ENCODE data around the gene NLN.
"Not testable (repeated sequence)": the region's sequence is repeated elsewhere in the genome, so short reads cannot be mapped to it uniquely, and the experiment has no call there.

NLN gene

GRCh38 chr5:65766781-65767180, 44.8 kb downstream of the NLN start:
- Histone ChIP-seq H3K36me3 (no peaks in the 10 kb centered on the region), H3K27ac (no peak overlapping the region), H3K4me3 (ENCODE audit: low read depth in 1 of 2, low read length in 1 of 2) (no peak overlapping the region), H3K4me1 (ENCODE audit: control insufficient read depth in 1 of 2, insufficient read depth in 1 of 2, low read depth in 1 of 2, low read length in 1 of 2) (no peaks in the 10 kb centered on the region), H3K9me3 (no peaks in the 10 kb centered on the region), H3K27me3 (no peaks in the 10 kb centered on the region)
- TF ChIP-seq CTCF (IDR thresholded peaks at IDR 0.05), result no peak

DNA sequence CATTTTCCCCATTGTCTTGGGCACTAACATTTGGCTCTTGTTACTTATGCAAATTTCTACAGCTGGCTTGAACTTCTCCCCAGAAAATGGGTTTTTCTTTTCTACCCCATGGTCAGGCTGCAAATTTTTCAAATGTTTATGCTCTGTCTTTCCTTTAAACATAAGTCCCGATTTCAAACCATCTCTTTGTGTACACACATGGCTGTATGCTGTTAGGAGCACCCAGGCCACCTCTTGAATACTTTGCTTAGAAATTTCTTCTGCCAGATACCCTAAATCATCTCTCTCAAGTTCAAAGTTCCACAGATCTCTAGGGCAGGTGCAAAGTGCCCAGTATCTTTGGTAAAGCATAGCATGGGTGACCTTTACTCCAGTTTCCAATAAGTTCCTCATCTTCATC, 45.6 kb downstream of the NLN start:
- Histone ChIP-seq H3K4me3 (ENCODE audit: low read depth in 1 of 2, low read length in 1 of 2) (no peak overlapping the region), H3K27ac (no peak overlapping the region), H3K4me1 (ENCODE audit: control insufficient read depth in 1 of 2, insufficient read depth in 1 of 2, low read depth in 1 of 2, low read length in 1 of 2) (no peaks in the 10 kb centered on the region), H3K36me3 (no peaks in the 10 kb centered on the region), H3K9me3 (no peaks in the 10 kb centered on the region), H3K27me3 (no peaks in the 10 kb centered on the region)
- no peak for TF ChIP-seq CTCF (IDR thresholded peaks at IDR 0.05)

- no peaks in the 10 kb centered on the region for H3K9me3 ChIP-seq
- H3K4me3 ChIP-seq (ENCODE audit: low read depth in 1 of 2, low read length in 1 of 2), result no peak overlapping the region
- H3K36me3 ChIP-seq, result no peaks in the 10 kb centered on the region
- no peak for TF ChIP-seq CTCF (IDR thresholded peaks at IDR 0.05)
- no peak overlapping the region for H3K27ac ChIP-seq
- H3K4me1 ChIP-seq (ENCODE audit: control insufficient read depth in 1 of 2, insufficient read depth in 1 of 2, low read depth in 1 of 2, low read length in 1 of 2), result no peaks in the 10 kb centered on the region
- H3K27me3 ChIP-seq, result no peaks in the 10 kb centered on the region
Observed at GRCh38 chr5:65768723-65769346, 46.8 kb downstream of the NLN start.

DNA sequence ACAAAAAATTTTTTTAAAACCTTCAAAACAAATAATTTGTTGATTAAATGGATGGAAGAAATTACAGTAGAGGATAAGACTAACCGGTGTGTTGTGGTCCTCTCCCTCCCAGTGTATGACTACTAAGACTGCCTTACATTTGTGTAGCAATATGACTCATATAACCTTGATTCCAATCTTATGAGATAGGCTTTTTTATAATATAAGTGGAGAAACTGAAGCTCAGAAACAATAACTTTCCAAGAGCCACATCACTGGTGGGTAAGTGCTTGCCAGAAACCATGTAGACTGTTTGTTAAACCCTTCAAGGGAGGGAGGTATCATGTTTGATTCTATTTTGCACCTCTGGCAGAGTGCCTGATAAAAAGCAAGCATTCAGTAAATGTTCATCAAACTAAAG, 47.5 kb downstream of the NLN start:
- TF ChIP-seq CTCF (IDR thresholded peaks at IDR 0.05), result no peak
- Histone ChIP-seq H3K27ac (no peak overlapping the region), H3K9me3 (no peaks in the 10 kb centered on the region), H3K27me3 (no peaks in the 10 kb centered on the region), H3K4me1 (ENCODE audit: control insufficient read depth in 1 of 2, insufficient read depth in 1 of 2, low read depth in 1 of 2, low read length in 1 of 2) (no peaks in the 10 kb centered on the region), H3K4me3 (ENCODE audit: low read depth in 1 of 2, low read length in 1 of 2) (no peak overlapping the region), H3K36me3 (no peaks in the 10 kb centered on the region)

- Histone ChIP-seq H3K27ac (no peak overlapping the region), H3K4me1 (ENCODE audit: control insufficient read depth in 1 of 2, insufficient read depth in 1 of 2, low read depth in 1 of 2, low read length in 1 of 2) (no peaks in the 10 kb centered on the region), H3K27me3 (no peaks in the 10 kb centered on the region), H3K9me3 (no peaks in the 10 kb centered on the region), H3K36me3 (no peaks in the 10 kb centered on the region), H3K4me3 (ENCODE audit: low read depth in 1 of 2, low read length in 1 of 2) (no peak overlapping the region)
- TF ChIP-seq CTCF (IDR thresholded peaks at IDR 0.05), result no peak
Observed at GRCh38 chr5:65771266-65771665, 49.3 kb downstream of the NLN start.

DNA sequence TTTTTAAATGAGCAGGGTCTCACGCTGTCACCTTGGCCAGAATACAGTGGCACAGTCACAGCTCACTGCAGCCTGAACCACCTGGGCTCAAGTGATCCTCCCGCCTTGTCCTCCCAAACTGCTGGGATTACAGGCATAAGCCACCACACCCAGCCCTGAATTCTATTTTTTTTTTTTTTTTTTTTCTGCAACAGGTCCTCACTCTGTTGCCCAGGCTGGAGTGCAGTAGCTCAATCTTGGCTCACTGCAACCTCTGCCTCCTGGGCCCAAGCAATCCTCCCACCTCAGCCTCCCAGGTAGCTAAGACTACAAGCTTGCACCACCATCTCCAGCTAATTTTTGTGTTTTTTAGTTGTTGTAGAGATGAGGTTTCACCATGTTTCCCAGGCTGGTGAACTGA, 51.0 kb downstream of the NLN start:
- H3K27ac ChIP-seq; H3K4me3 ChIP-seq (ENCODE audit: low read depth in 1 of 2, low read length in 1 of 2); H3K4me1 ChIP-seq (ENCODE audit: control insufficient read depth in 1 of 2, insufficient read depth in 1 of 2, low read depth in 1 of 2, low read length in 1 of 2); H3K27me3 ChIP-seq; H3K9me3 ChIP-seq; H3K36me3 ChIP-seq: not testable (repeated sequence)

Measured in neutrophil (primary cell).